H1 (cell line): ENCODE data around the gene PTGIS. TPM values are rescaled to one million over a fixed set of nuclear protein-coding genes. Genes with fewer than 3 reads are reported as not detected.
A peak's percentile ranks its signal among the peaks of the same experiment; 100 is the strongest.

Experiments
- CTCF ChIA-PET: fragments of 300-600 bp; sonication (Branson Sonifier 250); formaldehyde crosslinking; loops from one replicate; lab custom pipeline; 2021; ENCODE audit not compliant: partially characterized antibody; lab: Charles Lee
- POLR2A ChIA-PET: fragments of 300-600 bp; sonication (Branson Sonifier 250); formaldehyde crosslinking; loops from one replicate; lab custom pipeline; 2021; ENCODE audit warnings: inconsistent platforms; ENCODE audit not compliant: partially characterized antibody; lab: Charles Lee
- DNase-seq, 2 experiments: peaks; one replicate each; pipeline versions ENCODE4 v3.0.0 to v3.0.0-alpha.2; 2010 to 2022; ENCODE audit warnings: low spot score in 2 of 2, low read depth in 1 of 2, mixed read lengths in 1 of 2
- FAIRE-seq: peaks from 2 replicates; lab custom pipeline; 2011; peaks lifted over from hg19 to GRCh38; lab: Jason Lieb, UNC
- H2AFZ ChIP-seq: 2 replicates; pipeline ENCODE4 v1.8.1; 2012; ENCODE audit warnings: low read length, inconsistent platforms
- H2AK5ac ChIP-seq: 2 replicates; pipeline ENCODE4 v1.6.1; 2013; ENCODE audit warnings: low read depth, low read length
- H2BK120ac ChIP-seq: replicated peaks from 2 replicates; pipeline ENCODE3; 2013; ENCODE audit warnings: low read depth, low read length, inconsistent platforms
- H2BK12ac ChIP-seq: 2 replicates; pipeline ENCODE4 v1.6.1; 2013; ENCODE audit warnings: low read depth, low read length
- H2BK15ac ChIP-seq: 2 replicates; pipeline ENCODE4 v1.6.1; 2013; ENCODE audit warnings: low read length
- H2BK20ac ChIP-seq: 2 replicates; pipeline ENCODE4 v1.6.1; 2013; ENCODE audit warnings: low read length
- H2BK5ac ChIP-seq: 2 replicates; pipeline ENCODE4 v1.6.1; 2013; ENCODE audit warnings: low read depth, low read length
- H3K14ac ChIP-seq: 2 replicates; pipeline ENCODE4 v1.6.1; 2013; ENCODE audit warnings: inconsistent platforms; ENCODE audit not compliant: insufficient read length
- H3K18ac ChIP-seq: 2 replicates; pipeline ENCODE4 v1.6.1; 2013; ENCODE audit warnings: low read length; ENCODE audit errors: extremely low read depth
- H3K23ac ChIP-seq: 2 replicates; pipeline ENCODE4 v1.6.1; 2013; ENCODE audit warnings: inconsistent platforms; ENCODE audit not compliant: insufficient read length
- H3K23me2 ChIP-seq: 2 replicates; pipeline ENCODE4 v1.6.1; 2013; ENCODE audit warnings: low read depth, low read length
- H3K27ac ChIP-seq: 2 replicates; pipeline ENCODE4 v1.6.1; 2011; ENCODE audit warnings: low read depth, low read length, inconsistent platforms
- H3K27me3 ChIP-seq, 4 experiments: replicated peaks in 1 of 4; 1 replicate in 1 of 4; 2 replicates in 3 of 4; pipeline versions ENCODE4 v1.6.1 to v1.8.1; 2011 to 2013; ENCODE audit warnings: low read length in 3 of 4, mild to moderate bottlenecking in 3 of 4, inconsistent platforms in 2 of 4, mixed read lengths in 2 of 4, moderate library complexity in 1 of 4; ENCODE audit not compliant: control insufficient read depth in 3 of 4, insufficient read depth in 3 of 4; ENCODE audit errors: extremely low read depth in 1 of 4
- H3K36me3 ChIP-seq, 4 experiments: 2 replicates each; pipeline versions ENCODE4 v1.6.1 to v1.8.1; 2011 to 2013; ENCODE audit warnings: mild to moderate bottlenecking in 4 of 4, low read length in 3 of 4, moderate library complexity in 2 of 4, control low read depth in 1 of 4, inconsistent platforms in 1 of 4; ENCODE audit not compliant: insufficient read depth in 4 of 4, control insufficient read depth in 2 of 4
- H3K4ac ChIP-seq: replicated peaks from 2 replicates; pipeline ENCODE3; 2013; ENCODE audit warnings: low read length, low read depth, mixed read lengths, inconsistent platforms; ENCODE audit not compliant: insufficient read length
- H3K4me1 ChIP-seq, 4 experiments: replicated peaks in 1 of 4; 1 replicate in 1 of 4; 2 replicates in 3 of 4; pipeline versions ENCODE4 v1.6.1 to v1.8.1; 2011 to 2013; ENCODE audit warnings: low read length in 3 of 4, inconsistent platforms in 2 of 4, mixed read lengths in 1 of 4; ENCODE audit not compliant: insufficient read depth in 4 of 4, control insufficient read depth in 3 of 4
- H3K4me2 ChIP-seq, 2 experiments: 2 replicates each; pipeline versions ENCODE4 v1.6.1 to v1.8.1; 2011 to 2013; ENCODE audit warnings: low read depth in 2 of 2, low read length in 2 of 2, control low read depth in 1 of 2, inconsistent platforms in 1 of 2, mild to moderate bottlenecking in 1 of 2; ENCODE audit not compliant: insufficient read depth in 1 of 2
- H3K4me3 ChIP-seq, 4 experiments: fragments of 200-600, 300-600 bp in 1 of 4; sonication (generic), shearing (Covaris generic), sonication (Bioruptor Twin) in 1 of 4; 2 replicates each; pipeline versions ENCODE4 v1.5.1 to v1.8.1; 2011 to 2016; ENCODE audit warnings: low read length in 4 of 4, low read depth in 3 of 4, control low read depth in 2 of 4, inconsistent platforms in 2 of 4, mild to moderate bottlenecking in 2 of 4, mixed read lengths in 1 of 4, moderate library complexity in 1 of 4; ENCODE audit not compliant: insufficient read depth in 2 of 4; ENCODE audit errors: extremely low read depth in 1 of 4
- H3K56ac ChIP-seq: replicated peaks from 2 replicates; pipeline ENCODE3; 2013; ENCODE audit warnings: low read depth, mild to moderate bottlenecking, mixed read lengths, low read length, inconsistent platforms; ENCODE audit not compliant: insufficient read length
- H3K79me1 ChIP-seq: 2 replicates; pipeline ENCODE4 v1.6.1; 2013; ENCODE audit warnings: low read depth, low read length, control low read depth
- H3K79me2 ChIP-seq, 2 experiments: 2 replicates each; pipeline versions ENCODE4 v1.6.1 to v1.8.1; 2012 to 2013; ENCODE audit warnings: low read length in 2 of 2, mild to moderate bottlenecking in 2 of 2, inconsistent platforms in 1 of 2; ENCODE audit not compliant: insufficient read depth in 2 of 2, control insufficient read depth in 1 of 2
- H3K9ac ChIP-seq, 4 experiments: replicated peaks in 1 of 4; 1 replicate in 1 of 4; 2 replicates in 3 of 4; pipeline versions ENCODE4 v1.6.1 to v1.8.1; 2011 to 2013; ENCODE audit warnings: low read depth in 3 of 4, low read length in 3 of 4, control low read depth in 2 of 4, mild to moderate bottlenecking in 2 of 4, moderate library complexity in 2 of 4, inconsistent platforms in 1 of 4; ENCODE audit errors: extremely low read depth in 1 of 4
- H3K9me3 ChIP-seq, 2 experiments: 2 replicates each; pipeline versions ENCODE4 v1.6.1 to v1.8.1; 2012 to 2013; ENCODE audit warnings: mild to moderate bottlenecking in 2 of 2, moderate library complexity in 2 of 2, control low read depth in 1 of 2, inconsistent platforms in 1 of 2, low read depth in 1 of 2, low read length in 1 of 2, mixed read lengths in 1 of 2; ENCODE audit not compliant: insufficient read depth in 2 of 2
- H4K20me1 ChIP-seq, 2 experiments: replicated peaks in 1 of 2; 2 replicates each; pipeline versions ENCODE3 to v1.8.1; 2011 to 2013; ENCODE audit warnings: inconsistent platforms in 2 of 2, low read length in 2 of 2, mild to moderate bottlenecking in 1 of 2; ENCODE audit not compliant: insufficient read depth in 2 of 2, control insufficient read depth in 1 of 2
- H4K5ac ChIP-seq: 2 replicates; pipeline ENCODE4 v1.6.1; 2013; ENCODE audit warnings: low read length, low read depth, mixed read lengths, inconsistent platforms; ENCODE audit not compliant: insufficient read length
- H4K8ac ChIP-seq: 2 replicates; pipeline ENCODE4 v1.8.0; 2013; ENCODE audit warnings: mild to moderate bottlenecking, moderate library complexity, low read length, inconsistent platforms; ENCODE audit not compliant: insufficient read depth; ENCODE audit errors: extremely low read depth
- H4K91ac ChIP-seq: replicated peaks from 2 replicates; pipeline ENCODE3; 2013; ENCODE audit warnings: low read length, mixed read lengths, inconsistent platforms; ENCODE audit not compliant: insufficient read length
- ATF2 ChIP-seq: IDR thresholded peaks from 2 replicates; pipeline ENCODE4 v1.6.1; 2012; ENCODE audit warnings: low read length, inconsistent platforms
- CHD1 ChIP-seq: IDR thresholded peaks from 2 replicates; pipeline ENCODE4 v1.6.1; 2012; ENCODE audit warnings: low read depth, low read length, improper control_type of control experiment
- CHD2 ChIP-seq: IDR thresholded peaks from 2 replicates; pipeline ENCODE4 v1.6.1; 2012; ENCODE audit warnings: low read length, improper control_type of control experiment
- CREB1 ChIP-seq: IDR thresholded peaks from 2 replicates; pipeline ENCODE4 v1.6.1; 2012; ENCODE audit warnings: inconsistent platforms
- HDAC2 ChIP-seq, 2 experiments: fragments of 300-600 bp in 1 of 2; sonication (generic) in 1 of 2; IDR thresholded peaks; 2 replicates each; pipeline ENCODE4 v1.6.1; 2011 to 2012; ENCODE audit warnings: low read depth in 2 of 2, low read length in 2 of 2, mild to moderate bottlenecking in 2 of 2, moderate library complexity in 2 of 2, borderline replicate concordance in 1 of 2, inconsistent platforms in 1 of 2
- HDAC6 ChIP-seq: IDR thresholded peaks from one replicate; pipeline ENCODE4 v1.7.1; 2012; ENCODE audit warnings: low read depth, mild to moderate bottlenecking, inconsistent platforms, low read length, moderate library complexity
- RNF2 ChIP-seq: fragments of 200-900, 300-1000 bp; sonication (generic); IDR thresholded peaks from 2 replicates; pipeline ENCODE4 v1.7.1; 2016; ENCODE audit warnings: borderline replicate concordance, low read depth, mild to moderate bottlenecking, antibody characterized with exemption, low read length; ENCODE audit not compliant: poor library complexity, severe bottlenecking; ENCODE audit errors: missing control alignments
- SP4 ChIP-seq: IDR thresholded peaks from 2 replicates; pipeline ENCODE4 v1.6.1; 2012; ENCODE audit warnings: low read length, inconsistent platforms
- TAF1 ChIP-seq: IDR thresholded peaks from 2 replicates; pipeline ENCODE4 v1.6.1; 2011; ENCODE audit warnings: mild to moderate bottlenecking, low read depth, low read length
- TAF7 ChIP-seq: optimal IDR thresholded peaks from 2 replicates; pipeline ENCODE3; 2011; ENCODE audit warnings: low read depth, mild to moderate bottlenecking, inconsistent platforms, low read length, moderate library complexity, borderline replicate concordance
- WGBS, 2 experiments: shearing (Covaris generic) in 1 of 2; methylation state at CpG; one replicate each; pipeline versions ENCODE4 v1.1.6 to v1.1.7; 2013 to 2015; ENCODE audit warnings: low lambda C conversion rate in 2 of 2, mixed read lengths in 2 of 2, inconsistent platforms in 1 of 2, low coverage in 1 of 2, missing lambda C conversion rate in 1 of 2; ENCODE audit not compliant: insufficient replicate concordance in 2 of 2, insufficient coverage in 1 of 2, insufficient read length in 1 of 2; ENCODE audit errors: extremely low coverage in 1 of 2, missing lambda C conversion rate in 1 of 2; 5-methylcytosine and 5-hydroxymethylcytosine counted together
- polyA plus RNA-seq, 7 experiments: library from polyadenylated mRNA; depleted of rRNA in 3 of 7; stranded (reverse) in 5 of 7; unstranded in 2 of 7; fragments of >200 nt in 5 of 7; fragments of 200-250 nt in 2 of 7; gene quantifications; 1 replicate in 5 of 7; 2 replicates in 1 of 7; 4 replicates in 1 of 7; pipeline versions ENCODE4 v1.2.1 to v1.2.3, GENCODE V29; 2011 to 2013; ENCODE audit warnings: missing spikeins in 2 of 7, mixed read lengths in 2 of 7
- total RNA-seq: library from RNA; stranded (reverse); fragmentation: NEBNext Ultra II Directional; extraction: Animal tissue kit (Norgen Biotek cat#: 25700); gene quantifications from 2 replicates; pipeline ENCODE4 v1.2.1, GENCODE V29; 2021

Gene PTGIS
- total and polyA plus RNA-seq, 2 of the 8 experiments (the other 6 are each of a cell fraction or from before 2014, with no cell fraction given): 29.9 to 35.5 TPM

DNA sequence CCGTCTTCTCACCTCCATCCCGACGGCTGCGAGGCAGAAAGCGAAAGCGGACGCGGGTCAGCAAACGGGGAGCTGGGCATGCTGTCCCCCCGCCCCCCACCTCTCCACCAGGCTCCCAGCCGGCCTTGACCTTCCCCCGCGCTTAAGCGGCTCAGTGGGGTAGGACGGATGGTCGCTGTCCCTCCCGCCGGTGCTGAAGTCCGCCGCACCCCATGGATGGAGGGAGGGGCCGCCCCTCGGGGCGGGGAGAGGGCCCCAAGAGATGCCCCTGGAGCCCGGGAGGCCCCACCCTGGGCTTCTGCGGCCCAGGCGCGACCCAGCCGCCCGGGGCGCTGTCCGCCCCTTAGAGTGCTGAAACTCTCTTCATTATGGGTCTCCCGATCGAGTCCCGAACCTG lies 85.3 kb downstream of the PTGIS start, which contains the start of gene KCNB1:
TSS of gene KCNB1 (minus strand) at position 48 of the 397 bp plus-strand sequence. CDS start 188 bp downstream, outside the sequence.
- Histone ChIP-seq H3K4ac (no peak within 1 kb of the TSS), H3K4me2 (peak within 1 kb of the TSS; percentile 50 to 97), H2BK15ac (no peak within 1 kb of the TSS), H2BK20ac (no peak within 1 kb of the TSS), H3K4me3 (peak within 1 kb of the TSS; percentile 41 to 75 (median 62)), H2AFZ (no peak within 1 kb of the TSS), H3K14ac (no peak within 1 kb of the TSS), H2BK5ac (no peak within 1 kb of the TSS), H3K4me1 (peaks cover 0 to 5% (median under 1%) of the 10 kb centered on the region in 4 experiments; a peak in 2 of 7 replicates), H3K79me1 (no peaks in the 10 kb centered on the region), H3K9me3 (no peaks in the 10 kb centered on the region; a peak in 1 of 4 replicates), H4K8ac (no peak within 1 kb of the TSS; the same call in 1 of the 2 replicates), H3K27ac (no peak within 1 kb of the TSS), H3K27me3 (peaks cover 0 to 12% (median 9%) of the 10 kb centered on the region in 4 experiments; a peak in 5 of 7 replicates), H4K5ac (no peak within 1 kb of the TSS), H3K23ac (no peak within 1 kb of the TSS), H3K9ac (no peak within 1 kb of the TSS), H3K56ac (no peak within 1 kb of the TSS), H4K20me1 (peaks cover 0 to 5% of the 10 kb centered on the region in 2 experiments), H3K36me3 (no peaks in the 10 kb centered on the region), H3K18ac (no peak within 1 kb of the TSS; the same call in 1 of the 2 replicates), H3K23me2 (peaks cover 6% of the 10 kb centered on the region; the same call in 1 of the 2 replicates), H3K79me2 (no peaks in the 10 kb centered on the region), H2AK5ac (no peak within 1 kb of the TSS), H2BK120ac (no peak within 1 kb of the TSS), H4K91ac (no peak within 1 kb of the TSS), H2BK12ac (0 out of 2 replicates have a peak within 1 kb of the TSS, but pooled peaks have one; percentile 9)
- CTCF ChIA-PET: interaction anchor here (0.7 to 8.5 kb wide), 10 partner anchors 25 to 300 kb away, joined by 3 to 126 read pairs (median 12); no protein-coding TSS in a partner anchor
- POLR2A ChIA-PET: interaction anchor here (0.9 to 1.4 kb wide), 4 partner anchors 10 to 202 kb away, joined by 3 to 4 read pairs (median 3); no protein-coding TSS in a partner anchor
- 2% methylated on average over 7 of the region's 34 CpGs; no CpG with 5 or more reads in 1 of the 2 experiments for WGBS, 2 experiments
- DNase-seq (peak; percentile 72 to 96), FAIRE-seq (no peak)
- TF ChIP-seq HDAC6: no peak
- TF ChIP-seq CHD2: peak; percentile 34; the same call in 1 of the 2 replicates
- TF ChIP-seq CHD1: no peak
- TF ChIP-seq TAF7: peak; percentile 64
- TF ChIP-seq HDAC2 (IDR thresholded peaks at IDR 0.05; ENCODE audit: borderline replicate concordance in 1 of 2, low read depth in 2 of 2, low read length in 2 of 2): peak; percentile 97 to 98
- peak; percentile 68 for TF ChIP-seq SP4
- TF ChIP-seq ATF2: no peak
- peak; percentile 50; the same call in 1 of the 2 replicates for TF ChIP-seq CREB1
- 0 out of 2 replicates have a peak, but pooled peaks have one; percentile 22 for TF ChIP-seq TAF1
- TF ChIP-seq RNF2: no peak
